C4-2B (cell line): ENCODE results near the gene CPAMD8.

Source experiments
- CTCF ChIP-seq: fragments of 450-650 bp; conservative IDR thresholded peaks from 2 replicates; pipeline ENCODE4 v1.5.1; 2017; ENCODE audit warnings: mild to moderate bottlenecking
- ZFX ChIP-seq: fragments of 450-650 bp; IDR thresholded peaks from 2 replicates; pipeline ENCODE4 v1.6.1; 2017

GRCh38 chr19:16876904-16877361 is 149.7 kb downstream of the CPAMD8 start:
- TF ChIP-seq CTCF = no peak
- no peak for TF ChIP-seq ZFX
